Measurements from ENCODE around the gene CPSF3.

CPSF3 gene

DNA sequence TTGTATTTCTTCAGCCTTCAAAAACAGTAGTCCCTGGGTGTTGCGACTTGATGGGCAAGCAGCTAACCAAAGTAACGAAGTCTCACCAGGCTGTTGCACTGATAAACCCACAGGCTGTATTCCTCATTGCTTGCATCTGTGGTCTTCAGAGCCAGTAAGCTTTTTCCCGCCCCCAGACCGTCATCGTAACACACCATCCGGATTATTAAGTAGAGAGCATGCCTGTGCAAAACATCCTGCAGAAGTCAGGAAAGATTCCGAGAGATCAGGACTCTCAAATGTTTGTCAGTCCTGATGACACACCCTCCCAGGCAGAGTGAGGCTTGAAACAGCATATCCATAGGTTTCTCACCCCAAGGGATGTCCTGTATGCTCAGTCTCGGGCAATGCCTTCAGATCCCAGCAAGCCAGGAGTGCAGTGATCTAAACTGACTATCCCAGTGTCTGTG, 16.1 kb upstream of the CPSF3 start:
- no peak for TF ChIP-seq ZBTB7A (IDR thresholded peaks at IDR 0.05; ENCODE audit: low read depth)
- no peak for TF ChIP-seq TCF12 (IDR thresholded peaks at IDR 0.05; ENCODE audit: low read depth)
- TF ChIP-seq CEBPB (IDR thresholded peaks at IDR 0.05) = no peak
- TF ChIP-seq, protein P1, sequence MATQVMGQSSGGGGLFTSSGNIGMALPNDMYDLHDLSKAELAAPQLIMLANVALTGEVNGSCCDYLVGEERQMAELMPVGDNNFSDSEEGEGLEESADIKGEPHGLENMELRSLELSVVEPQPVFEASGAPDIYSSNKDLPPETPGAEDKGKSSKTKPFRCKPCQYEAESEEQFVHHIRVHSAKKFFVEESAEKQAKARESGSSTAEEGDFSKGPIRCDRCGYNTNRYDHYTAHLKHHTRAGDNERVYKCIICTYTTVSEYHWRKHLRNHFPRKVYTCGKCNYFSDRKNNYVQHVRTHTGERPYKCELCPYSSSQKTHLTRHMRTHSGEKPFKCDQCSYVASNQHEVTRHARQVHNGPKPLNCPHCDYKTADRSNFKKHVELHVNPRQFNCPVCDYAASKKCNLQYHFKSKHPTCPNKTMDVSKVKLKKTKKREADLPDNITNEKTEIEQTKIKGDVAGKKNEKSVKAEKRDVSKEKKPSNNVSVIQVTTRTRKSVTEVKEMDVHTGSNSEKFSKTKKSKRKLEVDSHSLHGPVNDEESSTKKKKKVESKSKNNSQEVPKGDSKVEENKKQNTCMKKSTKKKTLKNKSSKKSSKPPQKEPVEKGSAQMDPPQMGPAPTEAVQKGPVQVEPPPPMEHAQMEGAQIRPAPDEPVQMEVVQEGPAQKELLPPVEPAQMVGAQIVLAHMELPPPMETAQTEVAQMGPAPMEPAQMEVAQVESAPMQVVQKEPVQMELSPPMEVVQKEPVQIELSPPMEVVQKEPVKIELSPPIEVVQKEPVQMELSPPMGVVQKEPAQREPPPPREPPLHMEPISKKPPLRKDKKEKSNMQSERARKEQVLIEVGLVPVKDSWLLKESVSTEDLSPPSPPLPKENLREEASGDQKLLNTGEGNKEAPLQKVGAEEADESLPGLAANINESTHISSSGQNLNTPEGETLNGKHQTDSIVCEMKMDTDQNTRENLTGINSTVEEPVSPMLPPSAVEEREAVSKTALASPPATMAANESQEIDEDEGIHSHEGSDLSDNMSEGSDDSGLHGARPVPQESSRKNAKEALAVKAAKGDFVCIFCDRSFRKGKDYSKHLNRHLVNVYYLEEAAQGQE (IDR thresholded peaks at IDR 0.05; ENCODE audit: low read depth) = no peak
- TF ChIP-seq NFIC (IDR thresholded peaks at IDR 0.05) = no peak
- TF ChIP-seq TAF1 (IDR thresholded peaks at IDR 0.05; ENCODE audit: low read depth) = no peak
- TF ChIP-seq, protein P2, sequence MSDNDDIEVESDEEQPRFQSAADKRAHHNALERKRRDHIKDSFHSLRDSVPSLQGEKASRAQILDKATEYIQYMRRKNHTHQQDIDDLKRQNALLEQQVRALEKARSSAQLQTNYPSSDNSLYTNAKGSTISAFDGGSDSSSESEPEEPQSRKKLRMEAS (IDR thresholded peaks at IDR 0.05) = no peak
- TF ChIP-seq FOXM1 (IDR thresholded peaks at IDR 0.05; ENCODE audit: borderline replicate concordance, low read depth) = no peak

DNA sequence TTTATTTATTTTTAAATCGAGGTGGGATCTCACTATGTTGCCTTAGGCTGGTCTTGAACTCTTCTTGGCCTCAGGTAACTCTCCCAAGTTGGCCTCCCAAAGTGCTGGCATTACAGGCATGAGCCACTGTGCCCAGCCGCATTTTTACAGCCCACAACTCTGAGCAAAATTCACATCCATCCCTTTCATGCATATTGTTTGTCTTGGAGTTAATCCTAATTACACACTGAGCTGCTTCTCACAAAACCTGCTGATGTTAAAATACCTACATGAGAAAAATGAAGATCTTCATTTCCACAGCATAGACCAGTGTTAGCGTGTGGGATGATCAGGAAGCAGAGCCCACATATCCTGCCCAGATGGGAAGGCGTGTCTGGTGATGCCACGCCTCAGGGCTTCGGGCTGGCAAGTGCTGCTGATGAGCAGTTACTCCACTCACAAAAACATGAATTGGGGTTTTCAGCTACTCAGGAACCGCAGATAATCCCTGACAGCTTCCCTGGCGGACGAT, 14.8 kb upstream of the CPSF3 start:
- TF ChIP-seq CREB1 (IDR thresholded peaks at IDR 0.05; ENCODE audit: low read depth) (no peak), ZBTB7A (IDR thresholded peaks at IDR 0.05; ENCODE audit: low read depth) (no peak)
- TF ChIP-seq, protein P3, sequence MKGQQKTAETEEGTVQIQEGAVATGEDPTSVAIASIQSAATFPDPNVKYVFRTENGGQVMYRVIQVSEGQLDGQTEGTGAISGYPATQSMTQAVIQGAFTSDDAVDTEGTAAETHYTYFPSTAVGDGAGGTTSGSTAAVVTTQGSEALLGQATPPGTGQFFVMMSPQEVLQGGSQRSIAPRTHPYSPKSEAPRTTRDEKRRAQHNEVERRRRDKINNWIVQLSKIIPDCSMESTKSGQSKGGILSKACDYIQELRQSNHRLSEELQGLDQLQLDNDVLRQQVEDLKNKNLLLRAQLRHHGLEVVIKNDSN (IDR thresholded peaks at IDR 0.05) = no peak
- TF ChIP-seq, protein P2 (IDR thresholded peaks at IDR 0.05) = no peak

DNA sequence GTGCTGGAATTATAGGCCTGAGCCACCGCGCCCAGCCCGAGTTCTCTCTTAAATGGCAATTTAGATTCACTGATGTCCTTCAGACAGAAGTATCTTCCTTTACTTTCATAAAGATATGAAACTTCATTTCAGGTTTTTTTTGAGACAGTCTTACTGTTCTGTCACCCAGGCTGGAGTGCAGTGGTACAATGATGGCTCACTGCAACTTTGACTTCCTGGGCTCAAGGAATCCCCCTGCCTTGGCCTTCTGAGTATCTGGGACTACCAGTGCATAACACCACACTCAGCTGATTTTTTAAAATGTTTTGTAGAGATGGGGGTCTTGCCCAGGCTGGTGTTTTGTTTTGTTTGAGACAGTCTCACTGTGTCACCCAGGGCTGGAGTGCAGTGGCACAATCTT, 13.3 kb upstream of the CPSF3 start:
- TF ChIP-seq TCF12 (IDR thresholded peaks at IDR 0.05; ENCODE audit: low read depth) = no peak
- no peak for TF ChIP-seq FOXM1 (IDR thresholded peaks at IDR 0.05; ENCODE audit: borderline replicate concordance, low read depth)
- TF ChIP-seq TEAD4 (IDR thresholded peaks at IDR 0.05) = no peak
- TF ChIP-seq RAD21 (IDR thresholded peaks at IDR 0.05; ENCODE audit: low read depth) = no peak
- no peak for TF ChIP-seq CREB1 (IDR thresholded peaks at IDR 0.05; ENCODE audit: low read depth)
- no peak for TF ChIP-seq TAF1 (IDR thresholded peaks at IDR 0.05; ENCODE audit: low read depth)
- TF ChIP-seq, protein P3 (IDR thresholded peaks at IDR 0.05) = no peak

DNA sequence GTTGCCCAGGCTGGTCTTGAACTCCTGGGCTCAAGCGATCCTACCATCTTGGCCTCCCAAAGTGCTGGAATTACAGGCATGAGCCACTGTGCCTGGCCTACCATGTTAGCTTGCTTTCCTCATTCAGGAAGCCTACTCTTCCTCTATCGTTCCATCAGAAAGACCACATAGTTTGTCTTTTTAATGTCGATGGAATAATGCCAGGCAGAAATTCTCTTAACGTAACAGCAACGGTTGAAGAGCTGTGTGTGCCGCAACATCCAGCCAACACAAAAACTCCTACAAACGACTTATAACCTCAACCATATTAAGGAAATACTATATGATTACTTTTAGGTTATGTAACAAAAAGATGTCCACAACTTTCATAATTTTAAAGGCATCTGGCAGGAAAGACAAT, 10.7 kb upstream of the CPSF3 start:
- TF ChIP-seq, protein P1 (IDR thresholded peaks at IDR 0.05; ENCODE audit: low read depth) = no peak
- TF ChIP-seq YY1 (IDR thresholded peaks at IDR 0.05; ENCODE audit: low read depth) (no peak), EGR1 (IDR thresholded peaks at IDR 0.05) (no peak), TEAD4 (IDR thresholded peaks at IDR 0.05) (no peak), FOXM1 (IDR thresholded peaks at IDR 0.05; ENCODE audit: borderline replicate concordance, low read depth) (no peak), ZBTB7A (IDR thresholded peaks at IDR 0.05; ENCODE audit: low read depth) (no peak), EP300 (IDR thresholded peaks at IDR 0.05; ENCODE audit: borderline replicate concordance) (no peak), RAD21 (IDR thresholded peaks at IDR 0.05; ENCODE audit: low read depth) (no peak), NFIC (IDR thresholded peaks at IDR 0.05) (no peak), TAF1 (IDR thresholded peaks at IDR 0.05; ENCODE audit: low read depth) (no peak)
- TF ChIP-seq, protein P3 (IDR thresholded peaks at IDR 0.05) = no peak
- TF ChIP-seq, protein P2 (IDR thresholded peaks at IDR 0.05) = no peak

DNA sequence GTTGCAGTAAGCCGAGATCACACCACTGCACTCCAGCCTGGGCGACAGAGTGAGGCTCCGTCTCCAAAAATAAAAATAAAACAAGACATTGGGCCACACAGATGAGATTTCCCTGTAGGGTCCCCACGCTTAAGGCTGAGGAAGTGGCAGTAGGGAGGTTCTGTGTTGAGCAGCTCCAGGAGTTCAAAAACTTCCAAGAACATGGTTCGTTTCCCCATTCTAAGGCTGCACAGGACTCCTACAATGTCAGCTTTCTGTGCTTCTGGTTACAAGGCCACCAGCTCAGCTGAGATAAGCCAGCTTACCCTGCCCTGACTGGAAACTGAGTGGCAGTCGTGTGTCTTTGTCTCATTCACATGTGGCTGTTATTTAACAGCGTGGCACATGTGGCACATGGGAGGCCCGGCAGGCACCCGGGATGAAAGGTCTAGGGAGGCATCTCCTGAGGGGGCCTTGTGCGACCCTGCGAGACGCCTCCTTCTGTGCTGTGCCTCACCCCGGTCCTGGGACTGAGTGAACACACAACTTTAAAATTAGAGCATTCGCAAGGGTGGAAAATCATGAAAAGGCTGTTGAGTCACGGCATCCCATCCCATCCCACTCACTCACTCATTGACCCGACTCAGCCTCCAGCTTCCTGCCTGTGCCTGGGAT, 7.8 kb upstream of the CPSF3 start:
- TF ChIP-seq, protein P1 (IDR thresholded peaks at IDR 0.05; ENCODE audit: low read depth) = no peak
- TF ChIP-seq CREB1 (IDR thresholded peaks at IDR 0.05; ENCODE audit: low read depth) (no peak), EGR1 (IDR thresholded peaks at IDR 0.05) (no peak), EP300 (IDR thresholded peaks at IDR 0.05; ENCODE audit: borderline replicate concordance) (no peak)
- TF ChIP-seq, protein P2 (IDR thresholded peaks at IDR 0.05) = no peak

Measured in Ishikawa (cell line).